ENCODE results near the gene SLFN13. TPM values are rescaled to one million over a fixed set of nuclear protein-coding genes. Genes with fewer than 3 reads are reported as not detected.

The SLFN13 gene
- total RNA-seq, 1 donor from 2014 or later, result 9.3 TPM

DNA sequence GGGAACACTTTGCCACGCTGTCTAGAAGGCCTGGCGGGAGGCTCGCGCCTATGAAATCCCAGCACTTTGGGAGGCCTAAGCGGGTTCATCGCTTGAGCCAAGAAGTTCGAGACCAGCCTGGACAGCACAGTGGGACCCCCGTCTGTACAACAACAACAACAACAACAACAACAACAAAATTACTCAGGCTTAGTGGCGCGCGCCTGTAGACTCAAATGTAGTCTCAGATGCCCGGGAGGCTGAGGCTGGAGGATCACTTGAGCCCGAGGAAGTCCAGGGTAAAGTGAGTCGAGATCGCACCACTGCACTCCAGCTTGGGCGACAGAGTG, 297 bp upstream of the SLFN13 start:
- no peaks in the 10 kb centered on the region for H3K9me3 Mint-ChIP-seq
- peak overlapping the region; percentile 82 for H3K4me3 Mint-ChIP-seq
- H3K36me3 Mint-ChIP-seq (ENCODE audit: low read depth), result no peaks in the 10 kb centered on the region
- no peak for TF ChIP-seq CTCF (conservative IDR thresholded peaks at IDR 0.05)
- H3K27me3 Mint-ChIP-seq (ENCODE audit: low read depth), result peaks cover 60% of the 10 kb centered on the region
- no peak for DNase-seq (ENCODE audit: low read depth, low spot score)
- H3K4me1 Mint-ChIP-seq, result peaks cover 12% of the 10 kb centered on the region
- H3K27ac Mint-ChIP-seq (ENCODE audit: unreplicated experiment), result no peak overlapping the region

DNA sequence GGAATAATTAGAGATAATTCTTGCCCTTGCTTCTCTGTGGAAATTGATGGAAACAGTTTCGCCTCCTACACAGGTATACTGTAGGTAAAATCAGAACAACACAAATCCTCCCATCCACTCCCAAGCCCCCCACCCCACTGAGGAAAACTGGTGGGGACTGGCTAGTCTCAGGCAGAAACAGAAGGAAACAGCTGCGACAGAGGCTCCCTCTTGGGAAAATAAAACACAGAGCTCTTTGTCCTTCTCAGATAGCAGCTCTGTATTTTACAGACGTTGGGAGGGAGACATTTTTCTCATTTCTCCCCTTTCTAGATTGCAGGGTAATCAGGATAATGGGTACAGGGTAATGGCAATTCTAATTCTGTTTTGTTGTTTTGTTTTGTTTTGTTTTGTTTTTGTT, 1.1 kb downstream of the SLFN13 start:
- Mint-ChIP-seq H3K27me3 (ENCODE audit: low read depth) (peaks cover 47% of the 10 kb centered on the region), H3K27ac (ENCODE audit: unreplicated experiment) (peak overlapping the region; percentile 94), H3K4me1 (peaks cover 12% of the 10 kb centered on the region), H3K4me3 (peak overlapping the region; percentile 79), H3K36me3 (ENCODE audit: low read depth) (no peaks in the 10 kb centered on the region), H3K9me3 (no peaks in the 10 kb centered on the region)
- no peak for DNase-seq (ENCODE audit: low read depth, low spot score)
- TF ChIP-seq CTCF (conservative IDR thresholded peaks at IDR 0.05), result no peak

- Mint-ChIP-seq H3K27me3 (ENCODE audit: low read depth) (no peaks in the 10 kb centered on the region), H3K4me3 (no peak overlapping the region), H3K9me3 (no peaks in the 10 kb centered on the region), H3K27ac (ENCODE audit: unreplicated experiment) (no peak overlapping the region), H3K36me3 (ENCODE audit: low read depth) (no peaks in the 10 kb centered on the region), H3K4me1 (peaks cover 20% of the 10 kb centered on the region)
- TF ChIP-seq CTCF (conservative IDR thresholded peaks at IDR 0.05), result no peak
- DNase-seq (ENCODE audit: low read depth, low spot score), result no peak
Observed at GRCh38 chr17:35438433-35438832, 10.1 kb downstream of the SLFN13 start.

GRCh38 chr17:35433075-35433894, 15.3 kb downstream of the SLFN13 start:
- Mint-ChIP-seq H3K27me3 (ENCODE audit: low read depth) (no peaks in the 10 kb centered on the region), H3K4me1 (peaks cover 35% of the 10 kb centered on the region), H3K4me3 (peak overlapping the region; percentile 86), H3K27ac (ENCODE audit: unreplicated experiment) (peak overlapping the region; percentile 59), H3K9me3 (no peaks in the 10 kb centered on the region), H3K36me3 (ENCODE audit: low read depth) (no peaks in the 10 kb centered on the region)
- no peak for DNase-seq (ENCODE audit: low read depth, low spot score)
- peak; percentile 20 for TF ChIP-seq CTCF (conservative IDR thresholded peaks at IDR 0.05)

DNA sequence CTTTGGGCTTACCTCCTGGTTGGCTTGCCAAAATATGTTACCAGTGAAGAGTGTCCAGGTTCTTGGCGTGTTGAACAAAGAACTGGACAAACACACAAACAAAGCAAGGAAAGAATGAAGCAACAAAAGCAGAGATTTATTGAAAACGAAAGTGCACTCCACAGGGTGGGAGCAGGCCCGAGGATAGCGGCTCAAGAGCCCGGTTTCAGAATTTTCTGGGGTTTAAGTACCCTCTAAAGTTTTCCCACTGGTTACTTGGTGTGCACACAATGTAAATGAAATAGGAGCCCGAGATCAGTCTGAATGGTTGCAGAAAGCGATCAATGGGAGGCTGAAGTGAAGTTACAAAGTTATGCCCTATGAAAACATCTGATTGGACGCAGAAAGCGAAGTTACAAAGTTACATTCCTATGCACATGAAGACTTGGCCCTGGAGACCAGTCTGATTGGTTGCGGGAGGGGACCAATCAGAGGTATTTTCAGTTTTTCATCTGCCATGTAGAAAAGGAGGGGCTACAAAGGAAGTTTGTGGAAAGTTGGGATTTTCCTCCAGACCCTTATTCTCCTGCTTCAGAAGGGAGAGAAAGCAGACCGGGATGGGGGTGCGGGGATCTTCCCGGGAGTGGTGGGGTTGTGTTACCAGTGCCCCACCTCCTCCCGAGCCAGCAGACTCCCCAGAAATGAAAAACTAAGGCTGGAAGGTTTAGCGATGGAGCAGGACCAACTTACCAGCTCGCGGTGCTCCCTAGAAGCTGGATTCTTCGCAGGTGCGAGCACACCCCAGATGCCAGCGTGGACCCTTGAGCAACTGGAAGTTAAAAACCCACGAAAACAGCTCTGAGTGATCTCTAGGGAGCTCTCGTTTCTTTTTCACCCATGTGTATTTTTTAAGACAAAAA, 16.1 kb downstream of the SLFN13 start, which contains the start of gene SLFN12:
SLFN12 (minus strand) TSS at position 325 of the 899 bp plus-strand sequence. CDS start 9,472 bp downstream, outside the sequence.
- DNase-seq (ENCODE audit: low read depth, low spot score), result no peak
- Mint-ChIP-seq H3K27ac (ENCODE audit: unreplicated experiment) (peak within 1 kb of the TSS; percentile 94), H3K9me3 (no peaks in the 10 kb centered on the region), H3K4me1 (peaks cover 35% of the 10 kb centered on the region), H3K36me3 (ENCODE audit: low read depth) (no peaks in the 10 kb centered on the region), H3K4me3 (peak within 1 kb of the TSS; percentile 86), H3K27me3 (ENCODE audit: low read depth) (no peaks in the 10 kb centered on the region)
- TF ChIP-seq CTCF (conservative IDR thresholded peaks at IDR 0.05), result no peak

Data from neural crest cell (in vitro differentiated cells).